Measurements from ENCODE around the gene LCN15. TPM values are rescaled to one million over a fixed set of nuclear protein-coding genes. Genes with fewer than 3 reads are reported as not detected.
"Not testable (repeated sequence)": the region's sequence is repeated elsewhere in the genome, so short reads cannot be mapped to it uniquely, and the experiment has no call there.

LCN15 gene
- total RNA-seq, 2 donors from 2014 or later, result 0.63 to 1.4 TPM

GRCh38 chr9:136790640-136791515, 26.6 kb upstream of the LCN15 start, which contains the start of gene TMEM141:
TMEM141 (plus strand) TSS chr9:136791344; CDS start chr9:136791371, 27 bp downstream.
- no peaks in the 10 kb centered on the region for H3K9me3 ChIP-seq
- H3K4me3 ChIP-seq, result peak within 1 kb of the TSS; percentile 70 to 85
- H3K27ac ChIP-seq, result peak within 1 kb of the TSS; percentile 97 to 98
- H3K27me3 ChIP-seq, result no peaks in the 10 kb centered on the region
- TF ChIP-seq CTCF (IDR thresholded peaks at IDR 0.05), result no peak
- H3K36me3 ChIP-seq, result no peaks in the 10 kb centered on the region
- DNase-seq (ENCODE audit: low spot score), result peak; percentile 99
- peaks cover 0 to 54% of the 10 kb centered on the region in 2 donors for H3K4me1 ChIP-seq

GRCh38 chr9:136789523-136789937, 25.2 kb upstream of the LCN15 start:
- no peak for DNase-seq (ENCODE audit: low spot score)

GRCh38 chr9:136788644-136789522, 24.6 kb upstream of the LCN15 start:
- peaks cover 0 to 47% of the 10 kb centered on the region in 2 donors for H3K4me1 ChIP-seq
- H3K27ac ChIP-seq, result peak overlapping the region; percentile 97 to 98
- not testable (repeated sequence) for DNase-seq (ENCODE audit: low spot score); H3K9me3 ChIP-seq; H3K36me3 ChIP-seq; H3K4me3 ChIP-seq; H3K27me3 ChIP-seq

More at GRCh38 chr9:136789523-136789937, 25.2 kb upstream of the LCN15 start:
- no peaks in the 10 kb centered on the region for H3K27me3 ChIP-seq
- no peak for TF ChIP-seq CTCF (IDR thresholded peaks at IDR 0.05)
- peaks cover 0 to 47% of the 10 kb centered on the region in 2 donors for H3K4me1 ChIP-seq
- H3K4me3 ChIP-seq, result no peak overlapping the region
- H3K27ac ChIP-seq, result peak overlapping the region; percentile 97 to 98
- H3K36me3 ChIP-seq, result no peaks in the 10 kb centered on the region
- H3K9me3 ChIP-seq, result no peaks in the 10 kb centered on the region

GRCh38 chr9:136787690-136788400, 23.5 kb upstream of the LCN15 start:
- Histone ChIP-seq H3K27me3 (no peaks in the 10 kb centered on the region), H3K4me1 (peaks cover 0 to 46% of the 10 kb centered on the region in 2 donors), H3K36me3 (no peaks in the 10 kb centered on the region), H3K9me3 (no peaks in the 10 kb centered on the region), H3K4me3 (no peak overlapping the region), H3K27ac (peak overlapping the region in 1 of 2 donors; percentile 97)
- peak; percentile 87 to 92 for TF ChIP-seq CTCF (IDR thresholded peaks at IDR 0.05)
- peak; percentile 70 for DNase-seq (ENCODE audit: low spot score)

- H3K4me1 ChIP-seq, result peaks cover 0 to 37% of the 10 kb centered on the region in 2 donors
- H3K27ac ChIP-seq; H3K27me3 ChIP-seq; H3K4me3 ChIP-seq; H3K36me3 ChIP-seq; H3K9me3 ChIP-seq; DNase-seq (ENCODE audit: low spot score): not testable (repeated sequence)
These were observed 22.7 kb upstream of the LCN15 start for GRCh38 chr9:136786983-136787382.

GRCh38 chr9:136786451-136786850, 22.1 kb upstream of the LCN15 start:
- no peak for TF ChIP-seq CTCF (IDR thresholded peaks at IDR 0.05)

GRCh38 chr9:136785565-136786355, 21.4 kb upstream of the LCN15 start:
- H3K4me3 ChIP-seq; DNase-seq (ENCODE audit: low spot score); H3K27ac ChIP-seq; H3K9me3 ChIP-seq; H3K36me3 ChIP-seq; H3K27me3 ChIP-seq: not testable (repeated sequence)
- H3K4me1 ChIP-seq, result peaks cover 0 to 31% of the 10 kb centered on the region in 2 donors

More at GRCh38 chr9:136786451-136786850, 22.1 kb upstream of the LCN15 start:
- no peak overlapping the region for H3K27ac ChIP-seq
- no peaks in the 10 kb centered on the region for H3K9me3 ChIP-seq
- DNase-seq (ENCODE audit: low spot score), result no peak
- no peaks in the 10 kb centered on the region for H3K27me3 ChIP-seq
- H3K4me1 ChIP-seq, result peaks cover 0 to 32% of the 10 kb centered on the region in 2 donors
- no peak overlapping the region for H3K4me3 ChIP-seq
- H3K36me3 ChIP-seq, result no peaks in the 10 kb centered on the region

All from right atrium auricular region (tissue), 2 donors.